Measurements from ENCODE around the gene KRT15. TPM values are rescaled to one million over a fixed set of nuclear protein-coding genes. Genes with fewer than 3 reads are reported as not detected.

The KRT15 gene
- total RNA-seq, 1 experiment from 2014 or later, result 3.1 TPM

- no peak for DNase-seq (ENCODE audit: low read depth)
These were observed 5.6 kb upstream of the KRT15 start for GRCh38 chr17:41524261-41524660.

DNA sequence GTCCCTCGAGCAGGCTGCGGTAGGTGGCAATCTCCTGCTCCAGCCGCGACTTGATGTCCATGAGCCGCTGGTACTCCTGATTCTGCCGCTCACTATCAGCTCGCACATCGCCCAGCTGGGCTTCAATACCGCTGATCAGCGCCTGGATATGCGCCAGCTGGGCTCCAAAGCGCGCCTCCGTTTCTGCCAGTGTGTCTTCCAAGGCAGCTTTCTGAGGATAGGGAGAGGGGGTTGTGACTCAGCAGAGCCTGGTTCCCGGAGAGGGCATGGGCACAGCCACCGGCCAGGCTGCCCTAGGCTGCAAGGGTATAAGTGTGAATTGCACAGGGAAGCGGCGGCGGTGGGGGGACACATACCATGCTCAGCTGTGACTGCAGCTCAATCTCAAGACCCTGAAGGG lies 5.1 kb upstream of the KRT15 start:
- no peak for DNase-seq (ENCODE audit: low read depth)

DNA sequence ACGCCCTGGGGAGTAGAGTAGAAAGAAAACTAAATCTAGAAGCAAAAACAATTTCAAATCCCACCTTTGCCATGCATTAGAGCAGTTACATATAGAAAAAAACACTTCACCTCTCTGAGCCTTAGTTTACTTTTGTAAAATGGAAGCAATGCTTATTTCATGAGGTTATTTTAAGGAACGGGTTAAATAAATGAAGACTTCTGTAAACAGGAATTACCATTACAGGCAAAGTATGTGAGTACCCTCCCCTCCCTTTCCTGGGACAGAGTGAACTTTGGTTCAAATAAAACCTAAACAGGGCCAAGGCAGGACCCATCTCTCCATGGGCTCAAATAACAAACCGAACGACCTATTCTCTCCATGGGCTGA lies 4.5 kb upstream of the KRT15 start:
- DNase-seq (ENCODE audit: low read depth), result no peak

GRCh38 chr17:41522301-41523224 lies 3.9 kb upstream of the KRT15 start:
- DNase-seq (ENCODE audit: low read depth), result no peak

DNA sequence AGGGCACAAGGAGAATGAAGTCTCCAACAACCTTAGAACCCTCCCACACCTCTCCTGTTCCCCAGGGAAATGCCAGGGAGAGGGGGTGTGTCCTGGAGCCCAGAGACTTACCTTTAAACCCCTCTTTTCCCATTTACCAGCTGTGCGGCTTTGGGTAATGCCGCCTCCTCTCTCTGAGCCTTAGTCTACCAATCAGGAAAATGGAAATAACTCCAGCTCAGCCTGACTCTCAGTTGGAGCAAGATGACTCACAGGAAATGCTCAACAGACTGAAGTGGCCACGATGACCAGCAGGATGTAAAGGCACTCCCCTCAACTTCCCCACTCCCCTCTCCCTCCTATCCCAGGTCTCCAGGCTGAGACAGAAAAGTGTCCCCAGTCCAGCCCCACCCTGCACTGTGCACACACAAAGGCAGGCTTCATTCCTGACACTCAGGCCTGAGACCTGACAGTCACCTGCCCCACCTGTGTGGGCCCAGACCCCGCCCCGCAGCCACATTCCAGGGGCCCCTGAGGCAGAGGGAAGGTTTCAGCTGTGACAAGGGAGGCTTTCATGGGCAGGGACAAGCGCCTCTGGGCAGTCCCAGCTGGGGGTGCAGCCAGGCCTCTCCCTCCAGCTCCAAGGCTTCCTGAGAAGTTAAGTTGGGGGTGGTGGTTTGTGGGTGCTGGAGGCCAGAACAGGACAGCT lies 3.0 kb upstream of the KRT15 start:
- DNase-seq (ENCODE audit: low read depth), result peak; percentile 95

DNA sequence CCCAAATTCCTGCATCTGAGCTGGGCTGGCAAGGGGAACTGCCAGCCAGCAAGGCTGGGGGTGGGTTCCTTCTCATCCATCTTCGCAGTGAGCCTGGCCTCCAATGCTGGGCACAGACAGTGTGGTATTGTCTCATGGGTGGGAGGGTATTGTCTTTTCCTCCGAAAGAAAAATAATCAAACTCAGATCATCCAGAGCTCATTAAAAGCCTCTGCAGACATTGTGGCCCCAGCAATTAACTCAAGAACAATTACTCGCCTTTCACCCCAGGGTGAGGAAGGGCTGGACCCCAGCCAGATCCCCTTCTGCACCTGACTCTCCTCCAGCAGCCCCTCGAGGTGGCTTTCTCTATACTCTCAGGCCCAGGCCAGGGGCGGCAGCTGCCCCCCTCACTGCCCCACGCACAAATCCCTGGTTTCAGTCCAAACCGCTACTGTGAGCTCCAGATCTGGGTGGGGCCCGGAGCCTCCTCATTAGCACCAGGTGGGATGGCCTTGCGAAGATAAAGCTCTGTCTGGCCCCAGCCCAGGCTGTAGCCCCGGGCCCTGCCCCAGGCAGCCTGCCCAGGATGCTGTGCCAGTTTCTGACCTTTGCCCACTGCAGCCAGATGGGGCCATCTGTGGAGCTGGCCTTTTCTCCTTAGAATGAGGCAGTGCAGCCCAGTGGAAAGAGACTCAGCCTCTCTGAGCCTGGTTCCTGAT lies 2.3 kb upstream of the KRT15 start:
- peak; percentile 69 for DNase-seq (ENCODE audit: low read depth)

GRCh38 chr17:41519501-41520224 lies 973 bp upstream of the KRT15 start:
- no peak for DNase-seq (ENCODE audit: low read depth)

- DNase-seq (ENCODE audit: low read depth), result no peak
These were observed 659 bp downstream of the KRT15 start for GRCh38 chr17:41518031-41518430.

GRCh38 chr17:41516830-41517283 lies 1.8 kb downstream of the KRT15 start:
- DNase-seq (ENCODE audit: low read depth), result no peak

- DNase-seq (ENCODE audit: low read depth), result no peak
These were observed 2.4 kb downstream of the KRT15 start for GRCh38 chr17:41516147-41516829.

DNA sequence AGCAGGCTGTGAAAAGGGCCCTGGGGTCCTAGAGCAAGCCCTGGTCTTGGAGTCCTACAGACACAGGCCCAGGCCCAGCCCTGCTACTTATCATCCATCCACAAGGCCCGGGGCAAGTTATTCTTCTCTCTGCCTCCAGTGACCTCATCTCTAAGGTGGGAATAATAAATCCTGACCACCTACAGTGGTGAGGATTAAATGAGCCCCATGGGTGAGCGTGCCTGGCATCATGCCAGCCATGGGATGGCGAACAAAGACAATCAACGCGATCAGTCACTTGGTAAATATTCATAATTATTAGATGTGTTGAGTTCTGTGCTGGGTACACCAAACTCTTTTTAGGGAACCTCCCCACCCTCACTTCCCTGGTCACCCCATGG lies 5.5 kb downstream of the KRT15 start:
- peak; percentile 39 for DNase-seq (ENCODE audit: low read depth)

DNA sequence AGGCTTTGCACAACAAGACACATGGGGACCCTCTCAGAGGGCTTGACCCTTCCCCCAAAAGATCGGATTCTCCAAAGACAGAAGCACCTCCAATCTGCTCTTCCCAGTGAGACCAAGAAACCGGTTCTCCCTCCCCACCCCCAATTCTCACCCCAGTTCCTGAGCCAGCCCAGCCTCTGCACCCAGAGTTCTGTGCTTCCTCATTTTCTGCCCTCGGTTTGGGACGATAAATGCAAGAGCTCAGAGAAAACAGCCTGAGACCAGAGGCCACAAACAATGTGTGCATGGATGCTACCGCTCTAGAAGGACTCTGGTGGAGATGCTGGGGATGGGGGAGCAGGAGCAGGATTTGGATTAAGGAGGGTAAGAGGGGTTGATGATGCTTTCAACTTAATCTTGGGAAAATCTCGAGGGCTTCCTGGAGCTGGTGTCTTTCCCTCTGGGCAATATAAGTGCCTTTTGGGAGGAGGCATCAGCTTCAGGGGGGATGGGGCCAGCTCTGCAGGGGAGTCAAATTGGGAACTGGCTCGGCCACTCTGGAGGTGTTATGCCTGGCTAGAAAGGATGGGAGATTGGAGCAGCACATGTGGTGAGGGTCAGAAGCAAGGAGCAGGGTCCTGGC lies 6.0 kb downstream of the KRT15 start:
- DNase-seq (ENCODE audit: low read depth), result no peak

DNA sequence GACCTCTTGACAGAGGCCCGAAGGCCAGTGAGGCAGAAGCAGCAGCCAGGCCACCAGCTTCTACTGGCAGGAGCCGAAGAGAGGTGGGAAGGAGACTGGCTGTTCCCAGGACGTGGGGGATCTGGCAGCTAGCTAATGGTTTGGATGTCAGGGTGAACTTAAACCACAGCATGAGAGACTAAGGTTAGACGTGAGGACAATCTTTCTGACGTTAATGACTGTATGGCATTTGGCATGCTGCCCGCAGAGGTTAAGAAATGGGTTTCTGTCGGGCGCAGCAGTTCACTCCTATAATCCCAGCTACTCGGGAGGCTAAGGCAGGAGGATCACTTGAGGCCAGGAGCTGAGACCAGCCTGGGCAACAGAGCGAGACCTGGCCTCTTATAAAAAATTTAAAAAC lies 7.0 kb downstream of the KRT15 start:
- no peak for DNase-seq (ENCODE audit: low read depth)

- DNase-seq (ENCODE audit: low read depth), result no peak
These were observed 7.6 kb downstream of the KRT15 start for GRCh38 chr17:41511116-41511515.

GRCh38 chr17:41510251-41511065 lies 8.2 kb downstream of the KRT15 start:
- no peak for DNase-seq (ENCODE audit: low read depth)

DNA sequence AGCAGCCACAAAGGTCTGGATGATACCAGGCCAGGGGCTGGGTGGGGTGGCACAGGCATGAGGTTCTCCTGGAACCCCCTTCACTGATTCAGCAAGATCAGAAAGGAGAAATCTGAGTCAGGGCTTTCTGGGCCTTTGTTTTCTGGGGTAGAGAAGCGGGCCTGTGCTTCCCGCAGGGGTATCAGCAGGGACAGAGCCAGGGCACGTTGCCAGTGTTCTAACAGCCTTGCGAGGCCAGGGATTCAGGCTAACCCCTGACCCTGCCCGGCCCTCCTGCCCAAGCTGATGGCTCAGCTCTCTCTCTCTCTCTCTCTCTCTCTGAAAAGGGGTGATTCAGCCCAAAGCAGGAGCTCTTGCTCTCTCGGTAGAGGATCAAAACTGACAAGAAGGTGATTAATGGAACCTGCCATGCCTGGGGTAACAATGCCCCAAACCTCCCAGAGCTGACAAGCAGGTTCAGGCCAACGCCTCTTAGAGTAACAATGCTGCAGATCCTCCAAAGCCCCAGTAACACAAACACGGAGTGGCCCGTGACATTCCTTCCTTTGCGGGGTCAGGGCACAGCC lies 11.3 kb downstream of the KRT15 start:
- DNase-seq (ENCODE audit: low read depth), result no peak

DNA sequence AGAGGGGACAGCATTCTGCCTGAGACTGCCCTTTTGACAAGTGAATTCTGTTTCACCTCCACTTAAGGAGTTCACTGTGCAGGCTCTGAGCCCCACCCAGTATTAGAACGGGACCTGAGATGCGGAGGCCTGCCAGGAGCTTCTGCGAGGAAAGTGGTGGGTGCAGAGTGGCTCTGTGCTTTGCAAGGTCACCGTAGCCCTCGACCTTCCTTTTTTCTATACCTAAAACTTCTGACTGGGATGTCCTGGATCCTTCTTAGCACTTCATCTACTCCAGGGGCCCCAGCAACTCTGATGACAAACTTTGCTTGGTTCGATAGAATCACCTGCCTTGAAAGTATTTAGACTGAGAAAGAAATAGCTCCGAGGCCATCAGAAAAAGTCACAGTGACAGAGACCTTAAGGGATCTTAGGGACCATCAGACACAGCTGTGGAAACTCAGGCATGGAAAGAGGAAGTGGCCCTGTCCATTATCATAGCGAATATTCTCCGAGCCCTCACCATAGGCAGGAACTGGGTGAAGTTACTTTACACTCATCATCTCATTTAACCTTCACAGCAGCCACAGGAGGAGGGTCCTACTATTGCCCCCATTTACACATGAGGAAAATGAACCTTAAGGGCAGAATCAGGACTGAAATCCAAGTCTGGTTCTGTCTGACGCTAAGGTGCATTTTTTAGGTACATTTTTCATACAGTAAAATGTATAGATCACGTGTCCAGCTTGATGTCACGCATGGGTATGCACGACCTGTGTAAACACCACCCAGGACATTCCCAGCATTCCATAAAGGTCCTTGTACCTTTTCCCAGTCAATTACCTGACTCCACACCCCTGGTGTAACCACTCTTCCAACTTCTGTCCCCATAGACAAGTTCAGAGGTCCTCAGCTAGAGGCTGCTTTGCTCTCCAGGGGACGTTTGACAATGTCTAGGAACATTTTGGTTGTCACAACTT lies 12.6 kb downstream of the KRT15 start:
- DNase-seq (ENCODE audit: low read depth), result no peak

Data from Daoy (cell line).